Liver (tissue), 9 donors: ENCODE data around the gene EXOC6B. TPM values are rescaled to one million over a fixed set of nuclear protein-coding genes. Genes with fewer than 3 reads are reported as not detected.

Source experiments
- DNase-seq: peaks from one replicate; pipeline ENCODE4 v3.0.0-alpha.2; 2017; ENCODE audit warnings: low spot score
- H3K27ac ChIP-seq, 2 donors: one replicate each; pipeline ENCODE4 v1.7.0; 2013; ENCODE audit warnings: inconsistent platforms in 2 of 2, low read length in 2 of 2, control low read depth in 1 of 2, low read depth in 1 of 2, mild to moderate bottlenecking in 1 of 2
- H3K27me3 ChIP-seq, 4 donors: one replicate each; pipeline versions ENCODE4 v1.6.1 to v1.7.0; 2013; ENCODE audit warnings: low read length in 3 of 4, inconsistent platforms in 1 of 4, mild to moderate bottlenecking in 1 of 4, moderate library complexity in 1 of 4; ENCODE audit not compliant: control insufficient read depth in 4 of 4, insufficient read depth in 4 of 4
- H3K36me3 ChIP-seq, 4 donors: one replicate each; pipeline versions ENCODE4 v1.6.1 to v1.7.0; 2013; ENCODE audit warnings: low read length in 3 of 4, mild to moderate bottlenecking in 3 of 4, low read depth in 1 of 4, moderate library complexity in 1 of 4; ENCODE audit not compliant: control insufficient read depth in 4 of 4, insufficient read depth in 3 of 4
- H3K4me1 ChIP-seq, 4 donors: one replicate each; pipeline versions ENCODE4 v1.6.1 to v1.7.0; 2013; ENCODE audit warnings: low read length in 3 of 4, mild to moderate bottlenecking in 3 of 4, moderate library complexity in 1 of 4; ENCODE audit not compliant: control insufficient read depth in 4 of 4, insufficient read depth in 4 of 4
- H3K4me3 ChIP-seq, 3 donors: one replicate each; pipeline versions ENCODE4 v1.6.1 to v1.7.0; 2013; ENCODE audit warnings: low read length in 3 of 3, control low read depth in 1 of 3, low read depth in 1 of 3, mild to moderate bottlenecking in 1 of 3
- H3K9ac ChIP-seq, 2 donors: one replicate each; pipeline ENCODE4 v1.7.0; 2013; ENCODE audit warnings: low read length in 2 of 2, mild to moderate bottlenecking in 2 of 2, moderate library complexity in 2 of 2, control low read depth in 1 of 2, low read depth in 1 of 2
- H3K9me3 ChIP-seq, 4 donors: one replicate each; pipeline versions ENCODE4 v1.6.1 to v1.7.0; 2013; ENCODE audit warnings: low read length in 3 of 4; ENCODE audit not compliant: control insufficient read depth in 4 of 4
- ATF3 ChIP-seq: IDR thresholded peaks from 2 replicates; pipeline ENCODE4 v1.6.1; 2016; ENCODE audit warnings: antibody characterized with exemption
- FOXA1 ChIP-seq: IDR thresholded peaks from 2 replicates; pipeline ENCODE4 v1.6.1; 2016; ENCODE audit warnings: antibody characterized with exemption
- FOXA2 ChIP-seq: IDR thresholded peaks from 2 replicates; pipeline ENCODE4 v1.6.1; 2016; ENCODE audit warnings: antibody characterized with exemption
- HNF4G ChIP-seq: IDR thresholded peaks from 2 replicates; pipeline ENCODE4 v1.6.1; 2016; ENCODE audit warnings: antibody characterized with exemption
- JUND ChIP-seq, 2 donors: IDR thresholded peaks; 2 replicates each; pipeline ENCODE4 v1.6.1; 2016; ENCODE audit warnings: antibody characterized with exemption in 2 of 2
- MAX ChIP-seq: IDR thresholded peaks from 2 replicates; pipeline ENCODE4 v1.6.1; 2016; ENCODE audit warnings: antibody characterized with exemption
- REST ChIP-seq: IDR thresholded peaks from 2 replicates; pipeline ENCODE4 v1.6.1; 2016; ENCODE audit warnings: antibody characterized with exemption, mild to moderate bottlenecking
- SP1 ChIP-seq: IDR thresholded peaks from 2 replicates; pipeline ENCODE4 v1.6.1; 2018; ENCODE audit warnings: antibody characterized with exemption, mild to moderate bottlenecking
- TAF1 ChIP-seq: conservative IDR thresholded peaks from 2 replicates; pipeline ENCODE4 v1.6.1; 2016; ENCODE audit warnings: antibody characterized with exemption, mild to moderate bottlenecking
- YY1 ChIP-seq: IDR thresholded peaks from 2 replicates; pipeline ENCODE4 v1.6.1; 2016; ENCODE audit warnings: antibody characterized with exemption, mild to moderate bottlenecking
- WGBS: extraction: QIAGEN DNeasy Blood & Tissue Kit; methylation state at CpG from one replicate; pipeline ENCODE4 v1.1.7; 2013; 5-methylcytosine and 5-hydroxymethylcytosine counted together
- polyA plus RNA-seq, 2 donors: library from polyadenylated mRNA; stranded (reverse) in 1 of 2; unstranded in 1 of 2; fragments of 200-250 nt in 1 of 2; fragments of >200 nt in 1 of 2; fragmentation: Nextera tagmentation in 1 of 2; extraction: Ambion mirVana in 1 of 2; gene quantifications; one replicate each; pipeline versions ENCODE4 v1.2.1 to v1.2.3, GENCODE V29; 2013 to 2015
- total RNA-seq, 2 donors: library from RNA; depleted of rRNA; stranded (reverse); fragments of >200 nt; gene quantifications; one replicate each; pipeline ENCODE4 v1.2.3, GENCODE V29; 2014
- TF ChIP-seq, protein P1 (sequence below): fragments of 150-350 bp; IDR thresholded peaks from 2 replicates; pipeline ENCODE4 v1.5.1; 2017; ENCODE audit warnings: improper control_type of control experiment, low read depth, low read length; ENCODE audit not compliant: missing input control
- TF ChIP-seq, protein P2 (sequence below): IDR thresholded peaks from 2 replicates; pipeline ENCODE4 v1.6.1; 2016; ENCODE audit warnings: antibody characterized with exemption
- donor health status: healthy.
- donor health status: healthy.
- donor health status: healthy.
- donor health status: healthy.
- donor health status: healthy.

The EXOC6B gene
- total and polyA plus RNA-seq, 4 donors, result 1.7 to 9.5 (median 5.5) TPM

DNA sequence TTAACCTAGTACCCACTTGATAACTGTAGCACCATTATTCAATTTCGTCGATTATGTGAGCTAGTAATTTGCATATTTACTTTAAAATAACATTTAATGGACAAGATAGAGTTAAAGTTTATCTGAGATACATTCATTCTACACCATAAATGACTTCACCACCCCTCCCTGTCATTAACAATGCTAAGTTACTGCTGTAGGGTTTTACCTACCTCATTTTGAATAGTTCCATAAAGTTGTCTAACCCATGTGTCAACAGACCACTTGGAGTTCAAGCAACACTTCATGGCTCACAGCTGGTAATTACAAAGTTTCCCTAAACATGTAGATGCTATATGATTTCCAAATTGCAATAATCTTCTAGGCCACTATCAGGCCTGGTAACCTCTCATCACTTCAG, 550.7 kb downstream of the EXOC6B start:
- no peak overlapping the region for H3K9ac ChIP-seq
- H3K36me3 ChIP-seq, result no peaks in the 10 kb centered on the region
- H3K27me3 ChIP-seq, result no peaks in the 10 kb centered on the region
- H3K4me3 ChIP-seq, result no peak overlapping the region
- WGBS, result 88% methylated on average over 2 of the region's 2 CpGs
- no peaks in the 10 kb centered on the region for H3K9me3 ChIP-seq
- TF ChIP-seq ATF3, result no peak
- DNase-seq, result no peak
- no peak overlapping the region for H3K27ac ChIP-seq
- H3K4me1 ChIP-seq, result peaks cover 0 to 2% (median 0%) of the 10 kb centered on the region in 4 donors

- no peaks in the 10 kb centered on the region for H3K9me3 ChIP-seq
- H3K27me3 ChIP-seq, result no peaks in the 10 kb centered on the region
- 55% methylated on average over 4 of the region's 4 CpGs for WGBS
- H3K4me3 ChIP-seq, result no peak overlapping the region
- no peak overlapping the region for H3K27ac ChIP-seq
- H3K36me3 ChIP-seq, result no peaks in the 10 kb centered on the region
- no peak for DNase-seq
- H3K9ac ChIP-seq, result no peak overlapping the region
- peaks cover 0 to 2% (median 0%) of the 10 kb centered on the region in 4 donors for H3K4me1 ChIP-seq
- TF ChIP-seq SP1 (no peak), ATF3 (no peak), REST (no peak)
Measured at GRCh38 chr2:72274380-72274797, 551.4 kb downstream of the EXOC6B start.

DNA sequence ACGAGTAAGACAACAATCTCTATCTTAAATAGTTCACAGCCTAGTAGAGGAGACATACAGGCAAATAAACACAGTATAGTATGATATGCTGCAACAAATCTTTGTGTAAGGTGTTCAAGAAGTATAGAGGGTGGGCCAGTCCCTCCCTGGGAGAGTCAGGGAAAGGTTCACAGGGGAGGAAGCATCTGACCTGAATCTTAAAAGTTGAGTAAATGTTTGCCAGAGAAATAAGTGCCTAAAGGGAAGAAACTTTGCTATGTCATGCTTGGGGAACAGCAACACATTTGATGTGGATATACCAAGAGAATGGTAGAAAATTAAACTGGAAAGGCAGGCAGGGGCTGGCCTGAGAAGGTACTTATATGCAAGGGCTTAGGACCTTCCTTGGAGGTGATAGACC, 552.4 kb downstream of the EXOC6B start:
- H3K27ac ChIP-seq, result no peak overlapping the region
- TF ChIP-seq MAX, result no peak
- no peak for TF ChIP-seq YY1
- TF ChIP-seq, protein P1, sequence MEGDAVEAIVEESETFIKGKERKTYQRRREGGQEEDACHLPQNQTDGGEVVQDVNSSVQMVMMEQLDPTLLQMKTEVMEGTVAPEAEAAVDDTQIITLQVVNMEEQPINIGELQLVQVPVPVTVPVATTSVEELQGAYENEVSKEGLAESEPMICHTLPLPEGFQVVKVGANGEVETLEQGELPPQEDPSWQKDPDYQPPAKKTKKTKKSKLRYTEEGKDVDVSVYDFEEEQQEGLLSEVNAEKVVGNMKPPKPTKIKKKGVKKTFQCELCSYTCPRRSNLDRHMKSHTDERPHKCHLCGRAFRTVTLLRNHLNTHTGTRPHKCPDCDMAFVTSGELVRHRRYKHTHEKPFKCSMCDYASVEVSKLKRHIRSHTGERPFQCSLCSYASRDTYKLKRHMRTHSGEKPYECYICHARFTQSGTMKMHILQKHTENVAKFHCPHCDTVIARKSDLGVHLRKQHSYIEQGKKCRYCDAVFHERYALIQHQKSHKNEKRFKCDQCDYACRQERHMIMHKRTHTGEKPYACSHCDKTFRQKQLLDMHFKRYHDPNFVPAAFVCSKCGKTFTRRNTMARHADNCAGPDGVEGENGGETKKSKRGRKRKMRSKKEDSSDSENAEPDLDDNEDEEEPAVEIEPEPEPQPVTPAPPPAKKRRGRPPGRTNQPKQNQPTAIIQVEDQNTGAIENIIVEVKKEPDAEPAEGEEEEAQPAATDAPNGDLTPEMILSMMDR, result no peak
- no peak for TF ChIP-seq TAF1
- no peak for TF ChIP-seq JUND (IDR thresholded peaks at IDR 0.05)
- no peak for TF ChIP-seq REST
- no peak for TF ChIP-seq FOXA1
- no peak for TF ChIP-seq FOXA2
- no peak for TF ChIP-seq HNF4G
- TF ChIP-seq, protein P2, sequence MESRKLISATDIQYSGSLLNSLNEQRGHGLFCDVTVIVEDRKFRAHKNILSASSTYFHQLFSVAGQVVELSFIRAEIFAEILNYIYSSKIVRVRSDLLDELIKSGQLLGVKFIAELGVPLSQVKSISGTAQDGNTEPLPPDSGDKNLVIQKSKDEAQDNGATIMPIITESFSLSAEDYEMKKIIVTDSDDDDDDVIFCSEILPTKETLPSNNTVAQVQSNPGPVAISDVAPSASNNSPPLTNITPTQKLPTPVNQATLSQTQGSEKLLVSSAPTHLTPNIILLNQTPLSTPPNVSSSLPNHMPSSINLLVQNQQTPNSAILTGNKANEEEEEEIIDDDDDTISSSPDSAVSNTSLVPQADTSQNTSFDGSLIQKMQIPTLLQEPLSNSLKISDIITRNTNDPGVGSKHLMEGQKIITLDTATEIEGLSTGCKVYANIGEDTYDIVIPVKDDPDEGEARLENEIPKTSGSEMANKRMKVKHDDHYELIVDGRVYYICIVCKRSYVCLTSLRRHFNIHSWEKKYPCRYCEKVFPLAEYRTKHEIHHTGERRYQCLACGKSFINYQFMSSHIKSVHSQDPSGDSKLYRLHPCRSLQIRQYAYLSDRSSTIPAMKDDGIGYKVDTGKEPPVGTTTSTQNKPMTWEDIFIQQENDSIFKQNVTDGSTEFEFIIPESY, result no peak
- no peaks in the 10 kb centered on the region for H3K9me3 ChIP-seq
- no peak overlapping the region for H3K4me3 ChIP-seq
- H3K9ac ChIP-seq, result no peak overlapping the region
- peaks cover 0 to 2% (median 0%) of the 10 kb centered on the region in 4 donors for H3K4me1 ChIP-seq
- DNase-seq, result no peak
- no peaks in the 10 kb centered on the region for H3K36me3 ChIP-seq
- H3K27me3 ChIP-seq, result no peaks in the 10 kb centered on the region
- 44% methylated on average over 1 of the region's 1 CpG for WGBS
